Omental fat pad (tissue), 4 donors: ENCODE data around the gene UQCRQ. TPM values are rescaled to one million over a fixed set of nuclear protein-coding genes. Genes with fewer than 3 reads are reported as not detected.

ENCODE experiments used
- ATAC-seq: fragments of 150-250 bp; one replicate; pipeline ENCODE4 v1.9.1; 2016; ENCODE audit warnings: mild to moderate bottlenecking, moderate library complexity; ENCODE audit not compliant: low FRiP score
- DNase-seq: peaks from one replicate; pipeline ENCODE4 v3.0.0-alpha.2; 2019; ENCODE audit warnings: low spot score
- small RNA-seq: library from RNA; depleted of rRNA; stranded (forward); fragments of <200 nt; gene quantifications from one replicate; pipeline ENCODE3, GENCODE V24; 2016
- total RNA-seq, 4 donors: library from RNA; depleted of rRNA; stranded (reverse); fragments of >200 nt; gene quantifications; one replicate each; pipeline ENCODE4 v1.1.0, GENCODE V29; 2016
- TF ChIP-seq, protein P1 (sequence below), 3 donors: fragments of 450-650 bp; IDR thresholded peaks; one replicate each; pipeline ENCODE4 v1.5.1; 2016 to 2017; ENCODE audit warnings: antibody characterized with exemption in 3 of 3, mild to moderate bottlenecking in 3 of 3, moderate library complexity in 2 of 3

UQCRQ gene
- total RNA-seq, 4 donors from 2014 or later: 89.7 to 173 (median 115) TPM

DNA sequence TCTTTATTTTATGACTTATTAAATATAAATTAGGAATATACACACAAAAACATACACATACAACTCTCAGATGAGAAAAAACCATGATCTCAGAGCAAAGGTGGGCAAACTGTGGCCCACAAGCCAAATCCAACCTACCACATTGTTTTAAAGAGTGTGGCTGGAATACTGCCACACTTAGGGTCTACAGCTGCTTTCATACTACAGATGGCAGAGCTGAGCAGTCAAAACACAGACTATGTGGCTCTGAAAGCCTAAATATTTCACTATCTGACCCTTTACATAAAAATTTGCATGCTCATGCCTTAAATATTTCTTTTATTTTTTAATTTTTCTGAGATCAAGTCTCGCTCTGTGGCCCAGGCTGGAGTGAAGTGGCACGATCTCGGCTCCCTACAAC is 35.3 kb downstream of the UQCRQ start:
- ATAC-seq: no peak
- no peak for DNase-seq
- TF ChIP-seq, protein P1, sequence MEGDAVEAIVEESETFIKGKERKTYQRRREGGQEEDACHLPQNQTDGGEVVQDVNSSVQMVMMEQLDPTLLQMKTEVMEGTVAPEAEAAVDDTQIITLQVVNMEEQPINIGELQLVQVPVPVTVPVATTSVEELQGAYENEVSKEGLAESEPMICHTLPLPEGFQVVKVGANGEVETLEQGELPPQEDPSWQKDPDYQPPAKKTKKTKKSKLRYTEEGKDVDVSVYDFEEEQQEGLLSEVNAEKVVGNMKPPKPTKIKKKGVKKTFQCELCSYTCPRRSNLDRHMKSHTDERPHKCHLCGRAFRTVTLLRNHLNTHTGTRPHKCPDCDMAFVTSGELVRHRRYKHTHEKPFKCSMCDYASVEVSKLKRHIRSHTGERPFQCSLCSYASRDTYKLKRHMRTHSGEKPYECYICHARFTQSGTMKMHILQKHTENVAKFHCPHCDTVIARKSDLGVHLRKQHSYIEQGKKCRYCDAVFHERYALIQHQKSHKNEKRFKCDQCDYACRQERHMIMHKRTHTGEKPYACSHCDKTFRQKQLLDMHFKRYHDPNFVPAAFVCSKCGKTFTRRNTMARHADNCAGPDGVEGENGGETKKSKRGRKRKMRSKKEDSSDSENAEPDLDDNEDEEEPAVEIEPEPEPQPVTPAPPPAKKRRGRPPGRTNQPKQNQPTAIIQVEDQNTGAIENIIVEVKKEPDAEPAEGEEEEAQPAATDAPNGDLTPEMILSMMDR (IDR thresholded peaks at IDR 0.05): no peak

DNA sequence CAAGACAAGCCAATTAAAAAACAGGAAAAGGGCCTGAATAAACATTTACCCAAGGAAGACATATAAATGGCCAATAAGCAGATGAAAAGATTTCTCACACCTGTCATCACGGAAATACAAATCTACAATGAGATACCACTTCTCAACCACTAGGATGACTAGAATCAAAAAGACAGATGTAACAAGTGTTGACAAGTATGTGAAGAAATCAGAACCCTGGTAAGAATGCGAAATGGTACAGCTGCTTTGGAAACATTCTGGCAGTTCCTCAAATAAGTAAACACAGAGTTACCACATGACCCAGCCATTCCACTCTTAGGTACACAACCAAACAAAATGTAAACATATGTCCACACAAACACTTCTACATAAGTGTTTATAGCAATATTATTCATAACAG is 39.5 kb downstream of the UQCRQ start:
- DNase-seq (no peak), ATAC-seq (no peak)
- TF ChIP-seq, protein P1 (IDR thresholded peaks at IDR 0.05): no peak

DNA sequence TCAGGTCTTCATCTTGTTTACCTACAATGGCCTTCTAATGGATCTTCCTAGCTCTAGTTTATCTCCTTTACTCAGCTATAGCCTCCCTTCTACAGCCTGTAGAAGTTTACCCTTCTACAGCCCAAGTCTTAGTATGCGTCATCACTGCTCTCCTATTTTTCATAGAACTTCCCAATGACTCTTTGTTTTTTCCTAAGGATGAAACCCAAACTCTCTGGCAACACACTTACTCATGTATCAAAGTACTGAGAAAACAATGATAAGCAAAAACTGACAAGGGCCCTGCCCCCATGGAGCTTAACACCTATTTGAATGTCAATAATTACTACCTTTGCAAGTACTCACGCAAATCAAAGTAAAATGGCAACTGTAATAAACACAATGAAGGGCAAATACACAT is 40.7 kb downstream of the UQCRQ start:
- no peak for DNase-seq
- TF ChIP-seq, protein P1 (IDR thresholded peaks at IDR 0.05): no peak
- no peak for ATAC-seq

DNA sequence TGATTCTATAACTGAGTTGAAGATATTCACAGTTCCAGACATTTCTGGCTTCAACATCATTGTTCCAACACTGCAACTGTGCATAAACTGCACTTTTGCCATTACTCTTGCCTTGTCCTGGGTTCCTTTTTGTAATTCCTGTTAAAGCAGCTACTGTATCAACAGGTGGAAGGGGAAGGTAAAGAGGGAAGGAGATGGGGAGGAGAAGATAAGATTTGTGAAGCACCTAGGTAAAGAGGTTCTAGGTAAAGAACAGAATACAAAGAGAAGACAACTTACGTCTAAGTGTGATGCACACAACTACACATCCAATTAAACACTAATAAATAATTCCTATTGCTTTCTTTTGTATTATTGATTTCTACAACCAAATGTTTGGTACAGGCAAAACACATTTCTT is 43.3 kb downstream of the UQCRQ start:
- TF ChIP-seq, protein P1 (IDR thresholded peaks at IDR 0.05): no peak
- no peak for ATAC-seq
- no peak for DNase-seq

DNA sequence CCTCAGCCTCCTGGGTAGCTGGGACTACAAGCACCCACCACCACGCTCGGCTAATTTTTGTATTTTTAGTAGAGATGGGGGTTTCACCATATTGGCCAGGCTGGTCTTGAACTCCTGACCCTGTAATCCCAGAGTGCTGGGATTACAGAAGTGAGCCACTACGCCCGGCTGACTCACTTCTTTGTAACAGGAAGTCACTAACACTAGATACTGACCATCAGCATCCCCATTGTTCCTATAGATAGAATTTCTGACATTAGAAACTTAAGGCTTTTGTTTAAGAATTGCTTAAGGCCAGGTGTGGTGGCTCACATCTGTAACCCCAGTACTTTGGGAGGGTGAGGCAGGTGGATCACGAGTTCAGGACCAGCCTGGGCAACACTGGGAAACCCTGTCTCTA is 49.2 kb downstream of the UQCRQ start:
- ATAC-seq: no peak
- no peak for DNase-seq
- TF ChIP-seq, protein P1 (IDR thresholded peaks at IDR 0.05): no peak

DNA sequence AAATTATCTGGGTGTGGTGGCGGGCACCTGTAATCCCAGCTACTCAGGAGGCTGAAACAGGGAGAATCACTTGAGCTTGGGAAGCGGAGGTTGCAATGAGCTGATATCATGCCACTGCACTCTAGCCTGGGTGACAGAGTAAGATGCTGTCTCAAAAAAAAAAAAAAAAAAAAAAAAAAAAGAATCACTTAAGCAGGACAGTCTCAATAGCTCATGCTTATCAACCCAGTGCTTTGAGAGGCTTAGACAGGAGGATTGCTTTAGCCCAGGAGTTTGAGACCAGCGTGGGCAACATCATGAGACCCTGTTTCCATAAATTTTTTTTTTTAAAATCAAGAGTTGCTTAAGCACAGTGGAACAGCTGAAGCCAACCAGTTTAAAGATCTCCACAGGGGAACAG is 49.6 kb downstream of the UQCRQ start:
- DNase-seq: no peak
- ATAC-seq: no peak
- TF ChIP-seq, protein P1 (IDR thresholded peaks at IDR 0.05): no peak

Small RNA genes within 50 kb of the gene (small RNA-seq; reads per million reads assigned to genes)
- gene RNA5SP192: not detected

Other genes with a start within 250 kb of the UQCRQ start
- gene IL13, start 208.5 kb upstream of the UQCRQ start, total RNA-seq: 1 to 10 TPM in 1 of 4 donors, under 1 TPM in 1, not detected in 2; 0.24 to 1.1 TPM
- not detected for gene IL4, start 192.7 kb upstream of the UQCRQ start, total RNA-seq
- gene KIF3A, start 129.1 kb upstream of the UQCRQ start, total RNA-seq: 10 to 100 TPM in 1 of 4 donors, 1 to 10 TPM in 3; 4.4 to 10.4 (median 5.9) TPM
- under 1 TPM in 2 of 4 donors, not detected in 2; 0.12 to 0.19 TPM for gene CCNI2, start 119.2 kb upstream of the UQCRQ start, total RNA-seq
- 10 to 100 TPM; 27.6 to 42.1 (median 29.7) TPM for gene SEPTIN8, start 89.4 kb upstream of the UQCRQ start, total RNA-seq
- under 1 TPM in 2 of 4 donors, not detected in 2; 0.13 to 0.28 TPM for gene SOWAHA, start 53.3 kb upstream of the UQCRQ start, total RNA-seq
- 10 to 100 TPM in 2 of 4 donors, 1 to 10 TPM in 2; 7.0 to 17.0 (median 9.1) TPM for gene SHROOM1, start 36.0 kb upstream of the UQCRQ start, total RNA-seq
- 1 to 10 TPM in 1 of 4 donors, under 1 TPM in 2, not detected in 1; 0.24 to 1.3 (median 0.31) TPM for gene GDF9, start 173 bp upstream of the UQCRQ start, total RNA-seq
- gene LEAP2, start 7.0 kb downstream of the UQCRQ start, total RNA-seq: 1 to 10 TPM in 3 of 4 donors, under 1 TPM in 1; 0.84 to 2.3 (median 1.4) TPM
- gene AFF4, start 97.0 kb downstream of the UQCRQ start, total RNA-seq: 100 to 1,000 TPM in 2 of 4 donors, 10 to 100 TPM in 2; 52.8 to 118 (median 87.5) TPM
- gene ZCCHC10, start 159.9 kb downstream of the UQCRQ start, total RNA-seq: 10 to 100 TPM; 13.8 to 21.4 (median 16.9) TPM
- gene HSPA4, start 185.4 kb downstream of the UQCRQ start, total RNA-seq: 10 to 100 TPM; 43.3 to 81.7 (median 61.5) TPM